ENCODE measurements around the gene PITPNB. TPM values are rescaled to one million over a fixed set of nuclear protein-coding genes. Genes with fewer than 3 reads are reported as not detected.

PITPNB gene
- total and polyA plus RNA-seq, 2 of the 13 experiments (the other 11 are each of a cell fraction or from before 2014, with no cell fraction given): 17.0 to 30.1 TPM

DNA sequence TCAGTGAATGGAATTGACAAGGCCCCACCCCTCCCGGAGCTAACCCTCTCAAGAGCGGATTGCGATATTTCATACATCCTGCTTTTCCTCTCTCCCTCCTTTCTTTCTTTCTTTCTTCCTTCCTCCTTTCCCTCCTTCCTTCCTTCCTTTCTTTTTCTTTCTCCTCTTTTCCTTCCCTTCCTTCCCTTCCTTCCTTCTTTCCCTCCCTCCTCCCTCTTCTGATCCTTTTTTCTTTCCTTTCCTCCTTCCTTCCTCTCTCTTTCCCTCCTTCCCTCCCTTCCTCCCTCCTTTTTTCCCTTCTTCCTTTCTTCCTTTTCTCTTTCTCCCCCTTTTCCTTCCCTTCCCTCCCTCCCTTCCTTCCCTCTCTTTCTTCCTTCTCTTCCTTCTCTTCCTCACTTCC is 102.5 kb downstream of the PITPNB start:
- Histone ChIP-seq H4K20me1 (ENCODE audit: insufficient read depth, low read length) (no peaks in the 10 kb centered on the region), H3K27me3 (ENCODE audit: control insufficient read depth in 1 of 2, insufficient read depth in 2 of 2, low read length in 2 of 2) (peaks cover 1 to 4% of the 10 kb centered on the region in 2 experiments; a peak in 1 of 5 replicates), H3K4me1 (ENCODE audit: insufficient read depth, low read length) (peaks cover 12% of the 10 kb centered on the region), H3K79me2 (ENCODE audit: insufficient read depth, low read length) (no peaks in the 10 kb centered on the region), H3K36me3 (replicated peaks in 1 of 2; ENCODE audit: control insufficient read depth in 1 of 2, insufficient read depth in 2 of 2, low read length in 2 of 2) (no peaks in the 10 kb centered on the region), H3K27ac (ENCODE audit: extremely low read length, insufficient read depth, low read length) (no peak overlapping the region), H3K9me3 (ENCODE audit: low read length) (no peaks in the 10 kb centered on the region), H3K4me3 (replicated peaks in 1 of 3; ENCODE audit: insufficient read depth in 1 of 3, low read depth in 2 of 3, low read length in 3 of 3) (no peak overlapping the region), H3K9ac (ENCODE audit: insufficient read depth, low read depth, low read length) (no peak overlapping the region), H3K4me2 (ENCODE audit: low read depth, low read length) (no peak overlapping the region), H2AFZ (ENCODE audit: low read length) (no peak overlapping the region)
- ChIA-PET CTCF (ENCODE audit: low intra/inter-chr PET ratio, low total read pairs) (no interaction called here), POLR2A (no interaction called here)
- no TSS peak for BruUV-seq (replicated peaks)
- intact Hi-C loops (cut with micrococcal nuclease; ENCODE audit: unreplicated experiment) (no loop called here), in situ Hi-C loops (cut with HindIII; ENCODE audit: extremely low pct_ligation_motif_present, low pct_unique_long_range_greater_than_20kb) (loop anchor here (25.0 kb wide), 1 partner anchor 1054 kb away; no protein-coding TSS in a partner anchor)
- TF ChIP-seq, protein P1, sequence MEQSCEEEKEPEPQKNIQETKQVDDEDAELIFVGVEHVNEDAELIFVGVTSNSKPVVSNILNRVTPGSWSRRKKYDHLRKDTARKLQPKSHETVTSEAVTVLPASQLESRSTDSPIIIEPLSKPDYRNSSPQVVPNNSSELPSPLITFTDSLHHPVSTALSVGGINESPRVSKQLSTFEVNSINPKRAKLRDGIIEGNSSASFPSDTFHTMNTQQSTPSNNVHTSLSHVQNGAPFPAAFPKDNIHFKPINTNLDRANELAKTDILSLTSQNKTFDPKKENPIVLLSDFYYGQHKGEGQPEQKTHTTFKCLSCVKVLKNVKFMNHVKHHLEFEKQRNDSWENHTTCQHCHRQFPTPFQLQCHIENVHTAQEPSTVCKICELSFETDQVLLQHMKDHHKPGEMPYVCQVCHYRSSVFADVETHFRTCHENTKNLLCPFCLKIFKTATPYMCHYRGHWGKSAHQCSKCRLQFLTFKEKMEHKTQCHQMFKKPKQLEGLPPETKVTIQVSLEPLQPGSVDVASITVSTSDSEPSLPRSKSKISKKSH (CRISPR knock-in tag; IDR thresholded peaks at IDR 0.05; ENCODE audit: borderline replicate concordance): no peak
- TF ChIP-seq TBX3 (IDR thresholded peaks at IDR 0.05; ENCODE audit: borderline replicate concordance) (no peak), JUND (CRISPR knock-in tag; IDR thresholded peaks at IDR 0.05) (no peak), RXRA (CRISPR knock-in tag; IDR thresholded peaks at IDR 0.05) (no peak), HNRNPK (IDR thresholded peaks at IDR 0.05; ENCODE audit: low read depth, low read length, poor library complexity, severe bottlenecking) (peak; percentile 33)
- TF ChIP-seq, protein P2, sequence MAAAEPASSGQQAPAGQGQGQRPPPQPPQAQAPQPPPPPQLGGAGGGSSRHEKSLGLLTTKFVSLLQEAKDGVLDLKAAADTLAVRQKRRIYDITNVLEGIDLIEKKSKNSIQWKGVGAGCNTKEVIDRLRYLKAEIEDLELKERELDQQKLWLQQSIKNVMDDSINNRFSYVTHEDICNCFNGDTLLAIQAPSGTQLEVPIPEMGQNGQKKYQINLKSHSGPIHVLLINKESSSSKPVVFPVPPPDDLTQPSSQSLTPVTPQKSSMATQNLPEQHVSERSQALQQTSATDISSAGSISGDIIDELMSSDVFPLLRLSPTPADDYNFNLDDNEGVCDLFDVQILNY (CRISPR knock-in tag; conservative IDR thresholded peaks at IDR 0.05): no peak
- TF ChIP-seq, protein P3, sequence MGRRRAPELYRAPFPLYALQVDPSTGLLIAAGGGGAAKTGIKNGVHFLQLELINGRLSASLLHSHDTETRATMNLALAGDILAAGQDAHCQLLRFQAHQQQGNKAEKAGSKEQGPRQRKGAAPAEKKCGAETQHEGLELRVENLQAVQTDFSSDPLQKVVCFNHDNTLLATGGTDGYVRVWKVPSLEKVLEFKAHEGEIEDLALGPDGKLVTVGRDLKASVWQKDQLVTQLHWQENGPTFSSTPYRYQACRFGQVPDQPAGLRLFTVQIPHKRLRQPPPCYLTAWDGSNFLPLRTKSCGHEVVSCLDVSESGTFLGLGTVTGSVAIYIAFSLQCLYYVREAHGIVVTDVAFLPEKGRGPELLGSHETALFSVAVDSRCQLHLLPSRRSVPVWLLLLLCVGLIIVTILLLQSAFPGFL (CRISPR knock-in tag; IDR thresholded peaks at IDR 0.05): no peak
- TF ChIP-seq, protein P4, sequence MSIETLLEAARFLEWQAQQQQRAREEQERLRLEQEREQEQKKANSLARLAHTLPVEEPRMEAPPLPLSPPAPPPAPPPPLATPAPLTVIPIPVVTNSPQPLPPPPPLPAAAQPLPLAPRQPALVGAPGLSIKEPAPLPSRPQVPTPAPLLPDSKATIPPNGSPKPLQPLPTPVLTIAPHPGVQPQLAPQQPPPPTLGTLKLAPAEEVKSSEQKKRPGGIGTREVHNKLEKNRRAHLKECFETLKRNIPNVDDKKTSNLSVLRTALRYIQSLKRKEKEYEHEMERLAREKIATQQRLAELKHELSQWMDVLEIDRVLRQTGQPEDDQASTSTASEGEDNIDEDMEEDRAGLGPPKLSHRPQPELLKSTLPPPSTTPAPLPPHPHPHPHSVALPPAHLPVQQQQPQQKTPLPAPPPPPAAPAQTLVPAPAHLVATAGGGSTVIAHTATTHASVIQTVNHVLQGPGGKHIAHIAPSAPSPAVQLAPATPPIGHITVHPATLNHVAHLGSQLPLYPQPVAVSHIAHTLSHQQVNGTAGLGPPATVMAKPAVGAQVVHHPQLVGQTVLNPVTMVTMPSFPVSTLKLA (IDR thresholded peaks at IDR 0.05): no peak
- FAIRE-seq (no peak), DNase-seq (ENCODE audit: low spot score) (no peak), ATAC-seq (no peak)
- 37% methylated on average over 3 of the region's 3 CpGs for WGBS (ENCODE audit: low lambda C conversion rate)
